Inflammatory macrophage (primary cell): ENCODE measurements around the gene PRR23A.

Experiments
- DNase-seq, 2 donors: peaks; one replicate each; pipeline ENCODE4 v3.0.0-alpha.2; 2020 to 2022

The PRR23A gene

DNA sequence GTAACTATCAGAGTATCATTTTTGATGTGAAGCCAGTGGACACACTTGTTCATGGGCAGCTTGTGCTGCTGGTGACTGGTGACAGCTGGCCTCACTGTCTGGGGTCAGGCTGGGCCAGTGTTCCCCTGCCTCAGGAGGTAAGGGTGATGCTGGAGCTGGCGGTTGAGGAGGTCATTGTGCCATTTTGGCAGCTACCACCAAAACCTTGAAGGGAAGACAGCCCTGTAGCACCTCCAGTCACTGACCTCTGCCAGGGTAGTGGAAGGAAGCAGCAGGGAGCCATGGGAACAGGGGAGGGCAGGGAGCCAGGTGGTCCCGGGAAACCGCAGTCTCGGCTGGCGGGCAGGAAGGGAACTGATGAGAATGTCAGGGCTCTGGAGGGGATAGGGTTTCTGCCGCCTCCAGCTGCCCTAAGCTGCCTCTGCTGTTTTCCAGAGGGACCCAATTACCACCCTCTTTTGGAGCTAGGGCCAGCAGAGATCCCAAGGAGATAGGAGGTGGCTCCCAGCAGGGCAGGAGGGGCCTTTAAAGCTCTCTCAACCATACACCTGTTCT lies 34.2 kb downstream of the PRR23A start:
- DNase-seq = no peak

- no peak for DNase-seq
Measured at GRCh38 chr3:138964923-138965322, 41.1 kb downstream of the PRR23A start.

- no peak for DNase-seq
Measured at GRCh38 chr3:138964264-138964663, 41.8 kb downstream of the PRR23A start.

- no peak for DNase-seq
Measured at GRCh38 chr3:138962854-138963560, 43.1 kb downstream of the PRR23A start.

DNA sequence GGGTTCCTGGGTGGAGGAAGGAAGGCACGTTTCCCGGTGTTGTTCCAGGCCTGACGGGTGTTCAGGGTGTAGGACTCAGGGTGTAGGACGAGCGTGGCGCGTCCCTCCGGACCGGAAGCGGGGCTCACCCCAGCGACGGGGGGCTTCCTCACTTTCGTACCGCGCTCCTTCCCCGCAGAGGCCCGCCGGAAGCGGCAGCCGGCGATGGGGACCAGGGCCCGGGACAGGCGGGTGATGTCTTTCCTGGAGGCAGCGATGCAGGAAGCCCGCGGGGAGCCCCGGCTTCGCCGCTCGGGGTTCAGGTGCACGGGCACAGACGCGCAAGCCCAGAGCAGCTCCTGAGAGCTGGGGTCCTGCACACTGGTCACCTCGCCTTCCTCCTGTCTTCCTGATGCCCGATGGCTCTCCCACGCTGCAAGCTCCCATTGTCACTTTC lies 45.6 kb downstream of the PRR23A start:
- DNase-seq = no peak
